HK-2 (cell line): ENCODE measurements around the gene EDAR.
A peak's percentile ranks its signal among the peaks of the same experiment; 100 is the strongest.

Experiments
- DNase-seq: peaks from one replicate; pipeline ENCODE4 v3.0.0-alpha.2; 2018; ENCODE audit not compliant: unreplicated experiment

EDAR gene

GRCh38 chr2:108909275-108909823 lies 79.7 kb downstream of the EDAR start:
- no peak for DNase-seq

GRCh38 chr2:108908713-108909070 lies 80.3 kb downstream of the EDAR start:
- no peak for DNase-seq

- DNase-seq, result no peak
Observed at GRCh38 chr2:108907822-108908712, 81.0 kb downstream of the EDAR start.

- DNase-seq, result no peak
Observed at GRCh38 chr2:108906403-108907077, 82.5 kb downstream of the EDAR start.

- no peak for DNase-seq
Observed at GRCh38 chr2:108905906-108906305, 83.1 kb downstream of the EDAR start.

GRCh38 chr2:108905176-108905575 lies 83.8 kb downstream of the EDAR start:
- DNase-seq, result no peak

- no peak for DNase-seq
Observed at GRCh38 chr2:108904680-108905079, 84.3 kb downstream of the EDAR start.

GRCh38 chr2:108898315-108899082 lies 90.5 kb downstream of the EDAR start:
- DNase-seq, result no peak

GRCh38 chr2:108896741-108897140 lies 92.3 kb downstream of the EDAR start:
- DNase-seq, result no peak

GRCh38 chr2:108895188-108895587 lies 93.8 kb downstream of the EDAR start:
- DNase-seq, result no peak

GRCh38 chr2:108894766-108895165 lies 94.3 kb downstream of the EDAR start:
- DNase-seq, result no peak

- no peak for DNase-seq
Observed at GRCh38 chr2:108893277-108893676, 95.7 kb downstream of the EDAR start.

- no peak for DNase-seq
Observed at GRCh38 chr2:108889907-108890306, 99.1 kb downstream of the EDAR start.

GRCh38 chr2:108884619-108885018 lies 104.4 kb downstream of the EDAR start:
- DNase-seq, result peak; percentile 3

- DNase-seq, result no peak
Observed at GRCh38 chr2:108878276-108878675, 110.7 kb downstream of the EDAR start.

GRCh38 chr2:108877506-108877905 lies 111.5 kb downstream of the EDAR start:
- no peak for DNase-seq

GRCh38 chr2:108870069-108870644 lies 118.9 kb downstream of the EDAR start:
- no peak for DNase-seq

- DNase-seq, result no peak
Observed at GRCh38 chr2:108869542-108869941, 119.5 kb downstream of the EDAR start.

- DNase-seq, result no peak
Observed at GRCh38 chr2:108868911-108869310, 120.1 kb downstream of the EDAR start.

- no peak for DNase-seq
Observed at GRCh38 chr2:108866041-108866440, 123.0 kb downstream of the EDAR start.

GRCh38 chr2:108858894-108859293 lies 130.1 kb downstream of the EDAR start:
- no peak for DNase-seq

GRCh38 chr2:108855194-108855593 lies 133.8 kb downstream of the EDAR start:
- DNase-seq, result no peak
